HG02885 (cell line): Measurements from ENCODE around the gene TNPO1.
A peak's percentile ranks its signal among the peaks of the same experiment; 100 is the strongest.
"Not testable (repeated sequence)": the region's sequence is repeated elsewhere in the genome, so short reads cannot be mapped to it uniquely, and the experiment has no call there.

Experiments
- ATAC-seq: cut with Tn5 transposase; IDR thresholded peaks from one replicate; pipeline ENCODE4 v1.9.1; 2021; ENCODE audit warnings: mild to moderate bottlenecking; ENCODE audit not compliant: unreplicated experiment, poor library complexity

Gene TNPO1

DNA sequence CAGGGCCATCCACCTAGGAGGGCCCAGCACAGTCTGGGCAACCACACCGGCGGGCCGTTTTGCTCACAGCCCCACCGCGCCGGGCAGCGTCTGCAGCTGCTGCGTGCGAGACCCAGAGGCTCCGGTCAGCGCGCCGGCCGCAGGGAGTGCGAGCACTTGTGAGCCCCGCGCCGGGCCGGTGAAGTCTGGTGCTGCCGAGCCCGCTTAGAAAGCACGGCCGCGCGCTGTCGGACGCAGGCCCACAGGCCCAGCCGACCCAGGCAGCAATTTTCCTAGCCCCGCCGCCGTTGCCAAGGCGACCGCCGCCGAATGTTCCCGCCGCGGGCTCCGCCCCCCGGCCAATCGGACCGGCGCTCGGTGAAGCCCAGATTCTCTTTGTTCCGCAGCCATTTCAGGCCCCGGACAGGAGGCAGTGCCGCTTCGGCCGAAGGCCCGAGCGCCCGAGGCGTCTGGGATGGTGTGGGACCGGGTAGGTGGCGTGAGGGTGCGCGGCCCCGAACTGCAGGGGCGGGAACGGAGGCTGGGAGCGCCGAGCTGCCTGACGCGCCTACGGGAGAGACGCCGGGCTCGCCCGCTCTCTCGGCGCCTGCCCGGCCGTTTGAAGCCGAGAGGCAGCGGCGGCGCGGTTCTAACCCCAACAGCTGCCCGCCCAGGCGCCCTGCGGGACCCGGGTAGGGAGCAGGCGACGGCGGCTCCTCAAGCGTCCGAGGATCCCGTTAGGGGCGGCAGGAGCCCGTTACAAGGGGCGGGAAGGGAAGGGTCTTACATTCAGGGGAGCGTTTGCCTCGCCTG lies at the start of gene TNPO1:
TSS of gene TNPO1 (plus strand) at position 378 of the 792 bp plus-strand sequence. CDS start at position 455, 77 bp downstream.
- ATAC-seq: peak; percentile 76

DNA sequence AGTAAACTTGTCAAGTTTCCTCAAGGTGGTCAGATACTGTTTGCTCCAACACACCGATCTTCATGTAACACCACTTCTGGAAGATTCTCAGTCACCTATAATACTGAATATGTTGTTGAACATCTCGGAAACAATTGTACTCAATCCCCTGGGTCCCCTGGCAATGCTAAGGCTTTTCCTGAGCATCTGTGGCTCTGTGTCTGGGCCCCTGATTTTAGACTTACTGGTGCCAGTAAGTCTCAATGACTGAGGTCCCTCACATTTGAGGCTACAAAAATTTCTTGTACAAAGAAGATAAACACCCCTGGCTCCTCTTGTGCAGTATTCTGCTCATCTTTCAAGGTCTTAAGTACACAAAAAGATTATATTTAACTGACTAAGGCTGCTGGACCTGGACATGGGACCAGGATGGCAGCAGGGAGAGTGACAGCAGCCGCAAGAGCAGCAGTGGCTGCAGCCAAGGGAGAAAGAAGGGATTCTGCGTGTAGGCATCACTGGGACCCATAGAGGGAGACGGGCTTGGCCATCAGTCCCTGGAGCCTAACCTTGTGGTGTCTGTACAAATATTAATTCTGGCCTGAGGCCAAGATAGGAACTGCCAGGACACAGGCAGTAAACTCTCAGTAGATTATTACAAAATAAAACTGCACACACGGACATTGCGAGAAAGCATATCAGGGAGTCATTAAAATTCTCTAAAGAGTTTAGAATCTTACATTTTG lies 49.0 kb upstream of the TNPO1 start:
- no peak for ATAC-seq

DNA sequence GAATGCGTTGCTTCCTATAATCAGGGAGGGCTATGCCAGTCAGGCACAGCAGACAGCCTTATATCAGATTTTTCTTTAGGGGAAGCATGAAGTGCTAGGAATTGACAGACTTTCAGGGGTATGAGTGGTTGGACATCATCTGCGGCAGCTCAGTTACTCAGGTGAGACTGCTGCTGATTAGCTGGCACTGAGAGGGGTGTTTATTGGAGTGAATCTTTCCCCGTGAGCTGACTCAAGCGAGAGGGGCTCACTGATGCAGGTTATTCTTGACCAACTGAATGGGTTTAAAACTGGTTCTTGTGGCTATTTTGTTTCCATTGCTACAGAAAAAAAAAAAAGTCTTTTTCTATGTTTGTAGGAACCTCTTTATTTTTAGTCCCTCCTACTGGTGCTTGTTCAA lies 46.2 kb upstream of the TNPO1 start:
- no peak for ATAC-seq

DNA sequence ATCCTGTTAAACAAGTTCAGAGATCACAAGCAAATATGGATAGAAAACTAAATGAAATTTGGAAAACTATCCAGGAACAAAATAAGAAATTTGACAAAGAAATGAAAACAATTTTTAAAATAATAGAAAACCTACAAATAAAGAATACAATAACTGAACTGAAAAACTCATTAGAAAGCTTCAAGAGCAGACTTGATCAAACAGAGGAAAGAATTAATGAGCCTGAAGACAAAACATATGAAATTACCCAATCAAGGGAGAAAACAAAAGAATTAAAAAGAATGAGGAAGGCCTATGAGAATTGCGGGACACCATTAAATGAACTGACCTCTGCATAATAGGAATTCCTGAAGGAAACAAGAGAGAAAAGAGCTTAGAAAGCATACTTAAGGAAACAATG lies 39.8 kb upstream of the TNPO1 start:
- ATAC-seq: no peak

DNA sequence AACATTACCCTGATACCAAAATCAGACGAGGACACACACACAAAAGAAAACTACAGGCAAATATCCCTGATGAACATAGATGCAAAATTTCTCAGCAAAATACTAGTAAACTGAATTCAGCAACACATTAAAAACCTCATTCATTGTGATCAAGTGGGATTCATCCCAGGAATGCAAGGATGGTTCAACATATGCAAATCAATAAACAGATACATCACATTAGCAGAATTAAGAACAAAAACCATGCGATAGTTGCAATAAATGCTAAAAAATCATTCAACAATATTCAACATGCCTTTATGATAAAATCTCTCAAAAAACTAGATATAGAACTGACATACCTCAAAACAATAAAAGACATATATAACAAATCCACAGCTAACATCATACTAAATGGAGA lies 36.9 kb upstream of the TNPO1 start:
- no peak for ATAC-seq

DNA sequence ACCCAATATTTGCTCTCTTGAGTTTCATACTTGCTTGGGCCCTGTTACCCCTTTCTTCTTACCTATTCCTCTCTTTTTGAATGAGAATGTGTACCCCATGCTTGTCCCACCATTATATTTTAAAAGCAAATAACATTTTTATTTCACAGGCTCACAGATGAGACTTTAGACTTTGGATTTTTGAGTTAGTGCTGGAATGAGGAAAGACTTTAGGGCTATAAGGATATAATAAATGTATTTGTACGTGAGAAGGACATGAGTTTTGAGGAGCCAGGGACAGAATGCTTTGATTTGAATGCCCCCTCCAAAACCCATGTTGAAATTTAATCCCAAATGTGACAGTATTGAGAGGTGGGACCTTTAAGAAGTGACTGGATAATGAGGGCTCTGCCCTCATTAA lies 33.1 kb upstream of the TNPO1 start:
- no peak for ATAC-seq

- no peak for ATAC-seq
Measured at GRCh38 chr5:72784129-72784528, 32.3 kb upstream of the TNPO1 start.

- ATAC-seq: no peak
Measured at GRCh38 chr5:72785801-72786200, 30.7 kb upstream of the TNPO1 start.

GRCh38 chr5:72786676-72787075 lies 29.8 kb upstream of the TNPO1 start:
- ATAC-seq: no peak

GRCh38 chr5:72788866-72789505 lies 27.5 kb upstream of the TNPO1 start:
- no peak for ATAC-seq

GRCh38 chr5:72790186-72790585 lies 26.3 kb upstream of the TNPO1 start:
- ATAC-seq: no peak

DNA sequence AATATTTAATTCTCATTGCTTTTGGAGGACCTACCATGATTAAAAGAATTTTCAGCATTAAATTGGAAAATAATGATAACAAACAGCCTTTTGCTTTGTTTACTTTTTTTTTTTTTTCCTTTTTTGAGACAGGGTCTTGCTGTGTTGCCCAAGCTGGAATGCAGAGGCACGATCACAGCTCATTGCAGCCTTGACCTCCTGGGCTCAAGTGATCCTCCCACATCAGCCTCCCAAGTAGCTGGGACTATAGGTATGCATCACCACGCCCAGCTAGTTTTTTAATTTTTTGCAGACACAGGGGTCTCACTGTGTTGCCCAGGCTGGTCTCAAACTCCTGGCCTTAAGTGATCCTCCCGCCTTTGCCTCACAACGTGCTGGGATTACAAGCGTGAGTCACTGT lies 23.8 kb upstream of the TNPO1 start:
- ATAC-seq: not testable (repeated sequence)

DNA sequence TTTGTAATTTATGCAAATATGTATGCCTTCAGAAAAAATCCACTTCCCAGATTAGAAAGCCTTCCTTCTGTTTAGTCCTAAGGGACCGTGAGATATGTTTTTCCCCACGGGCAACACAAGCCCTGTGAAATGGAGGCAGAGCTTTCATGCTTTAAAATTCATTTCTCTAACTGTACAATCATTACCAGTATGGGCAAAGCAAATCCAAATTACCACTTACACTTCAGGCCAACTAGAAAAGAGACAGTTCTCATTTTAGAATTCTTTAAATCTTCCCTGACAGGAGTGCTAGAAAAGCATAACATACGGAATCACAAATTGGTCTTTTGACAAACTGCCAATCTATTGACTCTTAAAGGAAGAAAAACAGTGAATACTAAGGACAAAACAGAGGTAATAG lies 20.5 kb upstream of the TNPO1 start:
- no peak for ATAC-seq

GRCh38 chr5:72799721-72800120 lies 16.7 kb upstream of the TNPO1 start:
- ATAC-seq: no peak

DNA sequence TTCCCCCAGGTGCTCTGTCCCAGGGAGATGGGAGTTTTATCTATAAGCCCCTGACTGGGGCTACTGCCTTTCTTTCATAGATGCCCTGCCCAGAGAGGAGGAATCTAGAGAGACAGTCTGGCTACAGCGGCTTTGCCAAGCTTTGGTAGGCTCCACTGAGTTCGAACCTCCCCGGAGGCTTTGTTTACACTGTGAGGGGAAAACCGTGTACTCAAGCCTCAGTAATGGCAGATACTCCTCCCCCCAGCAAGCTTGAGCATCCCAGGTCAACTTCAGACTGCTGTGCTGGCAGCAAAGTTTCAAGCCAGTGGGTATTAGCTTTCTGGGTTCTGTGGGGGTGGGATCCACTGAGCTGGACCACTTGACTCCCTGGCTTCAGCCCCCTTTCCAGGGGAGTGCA lies 7.8 kb upstream of the TNPO1 start:
- not testable (repeated sequence) for ATAC-seq

DNA sequence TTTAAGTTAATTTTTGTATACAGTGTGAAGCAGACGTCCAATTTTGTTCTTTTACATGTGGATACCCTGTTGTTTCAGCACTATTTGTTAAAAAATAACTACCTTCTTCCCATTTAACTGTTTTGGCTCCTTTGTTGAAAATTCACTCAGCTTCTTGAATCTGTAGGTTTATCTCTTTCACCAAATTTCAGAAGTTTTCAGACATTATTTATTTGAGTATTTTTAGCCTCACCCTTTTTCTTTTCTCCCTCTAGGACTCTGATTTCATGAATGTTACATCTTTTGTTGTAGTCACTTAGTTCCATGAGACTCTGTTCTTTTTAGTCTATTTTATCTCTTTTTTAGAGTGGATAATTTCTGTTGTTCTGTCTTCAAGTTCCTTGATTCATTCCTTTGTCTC lies 4.6 kb upstream of the TNPO1 start:
- ATAC-seq: no peak

GRCh38 chr5:72812488-72812887 lies 4.0 kb upstream of the TNPO1 start:
- no peak for ATAC-seq

- ATAC-seq: no peak
Measured at GRCh38 chr5:72814104-72814503, 2.4 kb upstream of the TNPO1 start.

DNA sequence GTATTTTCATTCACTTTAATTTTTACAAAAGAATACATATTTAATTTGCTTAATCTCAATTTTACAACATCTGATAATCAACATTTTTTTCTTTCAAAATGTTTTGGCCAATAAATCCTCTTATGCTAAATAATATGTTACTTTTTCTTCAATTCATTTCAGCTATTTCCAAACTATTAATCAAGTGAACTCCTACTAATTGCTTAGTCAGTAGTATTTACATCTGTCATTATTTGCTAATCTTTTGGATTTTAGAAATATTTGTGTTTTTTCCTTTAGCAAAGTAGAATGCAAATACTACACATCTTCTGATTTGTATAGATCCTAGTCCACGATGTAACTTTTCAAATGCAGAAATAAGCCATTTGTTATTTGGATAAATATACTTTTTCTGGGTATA lies 1.6 kb upstream of the TNPO1 start:
- ATAC-seq: no peak

DNA sequence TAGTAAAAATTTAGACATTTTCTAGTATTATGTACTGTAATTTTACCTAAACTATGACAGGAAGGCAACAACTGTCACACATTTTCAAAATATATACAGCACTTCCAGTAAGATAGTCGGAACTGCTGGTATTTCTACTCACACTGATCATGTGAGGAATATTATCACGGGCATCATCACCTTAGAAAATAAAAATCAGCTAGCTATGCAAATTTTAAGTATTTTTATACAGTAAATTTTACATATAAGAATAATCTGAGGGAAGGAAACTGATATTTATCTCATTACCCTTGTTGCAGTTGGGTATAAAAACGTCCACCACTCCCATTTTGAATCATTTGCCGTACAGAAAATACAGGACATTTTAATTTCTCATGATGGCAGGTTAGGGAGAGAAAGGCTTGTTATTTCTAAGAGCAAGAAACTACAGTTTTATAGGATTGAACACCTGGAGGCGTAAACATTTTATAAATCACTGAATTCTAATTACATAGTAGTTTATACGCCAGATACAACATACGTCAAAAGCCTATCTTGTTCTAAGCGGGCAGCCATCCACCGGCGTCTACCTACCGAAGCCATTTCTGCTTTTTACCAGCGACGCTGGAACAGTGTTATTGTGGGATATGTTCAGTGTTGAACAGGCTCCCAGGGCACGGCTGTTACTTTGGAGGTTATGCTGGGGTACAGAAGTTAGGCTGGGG lies 729 bp upstream of the TNPO1 start:
- no peak for ATAC-seq

- ATAC-seq: peak; percentile 36
Measured at GRCh38 chr5:72817076-72817481, 618 bp downstream of the TNPO1 start.
